Ovary (tissue), 9 donors: ENCODE measurements around the gene HYI. TPM values are rescaled to one million over a fixed set of nuclear protein-coding genes. Genes with fewer than 3 reads are reported as not detected.

Source experiments
- DNase-seq, 5 donors: peaks; one replicate each; pipeline ENCODE4 v3.0.0-alpha.2; 2019 to 2020
- H3K27ac ChIP-seq, 2 donors: fragments of 200-600 bp; one replicate each; pipeline versions ENCODE4 v1.5.1 to v1.8.0; 2019 to 2022
- H3K27me3 ChIP-seq: fragments of 200-600 bp; one replicate; pipeline ENCODE4 v1.8.0; 2022
- H3K36me3 ChIP-seq: fragments of 200-600 bp; sonication (generic); one replicate; pipeline ENCODE4 v1.5.1; 2019
- H3K4me1 ChIP-seq: one replicate; pipeline ENCODE4 v1.8.1; 2013; ENCODE audit warnings: mild to moderate bottlenecking, moderate library complexity; ENCODE audit not compliant: insufficient read depth
- H3K4me3 ChIP-seq: fragments of 200-600 bp; sonication (generic); one replicate; pipeline ENCODE4 v1.5.1; 2017
- H3K9me3 ChIP-seq, 2 donors: fragments of 200-600 bp in 1 of 2; sonication (generic) in 1 of 2; one replicate each; pipeline versions ENCODE4 v1.5.1 to v1.8.1; 2013 to 2019; ENCODE audit warnings: mild to moderate bottlenecking in 1 of 2, moderate library complexity in 1 of 2
- CTCF ChIP-seq, 3 donors: fragments of 450-650 bp in 2 of 3; fragments of 200-600 bp in 1 of 3; IDR thresholded peaks; one replicate each; pipeline versions ENCODE4 v1.5.1 to v1.8.0; 2016 to 2022; ENCODE audit warnings: antibody characterized with exemption in 3 of 3, mild to moderate bottlenecking in 1 of 3
- EP300 ChIP-seq: sonication (generic); formaldehyde crosslinking; IDR thresholded peaks from one replicate; pipeline ENCODE4 v1.6.1; 2017; ENCODE audit warnings: antibody characterized with exemption
- POLR2A ChIP-seq: fragments of 450-650 bp; IDR thresholded peaks from one replicate; pipeline ENCODE4 v1.6.1; 2017; ENCODE audit warnings: antibody characterized with exemption, mild to moderate bottlenecking, moderate library complexity
- WGBS, 3 donors: extraction: QIAGEN DNeasy Blood & Tissue Kit in 1 of 3; methylation state at CpG; one replicate each; pipeline versions ENCODE4 v1.1.5 to v1.1.7; 2013 to 2017; 5-methylcytosine and 5-hydroxymethylcytosine counted together
- intact Hi-C, 4 donors: fragments of 100-400 bp; cut with DNase I; formaldehyde crosslinking; loops; one replicate each; pipeline versions ENCODE4 v1.11.0 to v1.15.1; 2022 to 2023
- polyA plus RNA-seq, 2 donors: library from polyadenylated mRNA; stranded (reverse); fragments of 200-250 nt in 1 of 2; fragments of 350-450 nt in 1 of 2; fragmentation: Illumina TruSeq in 1 of 2; extraction: RNeasy Lipid Tissue Mini Kit (QIAGEN cat#74804) in 1 of 2; gene quantifications; one replicate each; pipeline ENCODE4 v1.2.3, GENCODE V29; 2013 to 2014
- total RNA-seq, 7 donors: library from RNA; depleted of rRNA in 2 of 7; stranded (reverse); fragments of >200 nt in 2 of 7; fragmentation: NEBNext Ultra II Directional in 3 of 7; extraction: Animal tissue kit (Norgen Biotek cat#: 25700) in 3 of 7; gene quantifications; one replicate each; pipeline versions ENCODE4 v1.1.0 to v1.2.4, GENCODE V29; 2016 to 2023
- donor health status: DM: no; HTN: no; CAD: no; lungs with moderate emphysema.
- donor health status: DM: no; HTN: no; CAD: no.
- donor health status: Bipolar disorder and iron deficiency.
- donor health status: DM: yes; HTN: yes; CAD: no.
- donor health status: DM: no; HTN: no; CAD: no.
- donor health status: DM: yes; HTN: yes; CAD: no.

Gene HYI
- total and polyA plus RNA-seq, 9 donors, result 16.6 to 94.4 (median 77.2) TPM

GRCh38 chr1:43438953-43439581, 14.7 kb downstream of the HYI start:
- intact Hi-C loops, result no loop called here
- Histone ChIP-seq H3K27ac (no peak overlapping the region), H3K4me1 (peaks cover 13% of the 10 kb centered on the region), H3K4me3 (no peak overlapping the region), H3K9me3 (no peaks in the 10 kb centered on the region), H3K27me3 (no peaks in the 10 kb centered on the region), H3K36me3 (no peaks in the 10 kb centered on the region)
- DNase-seq, result peak in 3 of 5 donors; percentile 8 to 22 (median 15)
- WGBS, 3 donors, result 82 to 87% (median 84%) methylated on average over 10 of the region's 10 CpGs
- TF ChIP-seq POLR2A, result no peak
- TF ChIP-seq CTCF (IDR thresholded peaks at IDR 0.05), result no peak

- WGBS, 3 donors, result 94 to 95% (median 95%) methylated on average over 8 of the region's 8 CpGs
- H3K27me3 ChIP-seq, result no peaks in the 10 kb centered on the region
- TF ChIP-seq POLR2A (no peak), CTCF (IDR thresholded peaks at IDR 0.05) (no peak), EP300 (no peak)
- H3K36me3 ChIP-seq, result no peaks in the 10 kb centered on the region
- H3K9me3 ChIP-seq, result no peaks in the 10 kb centered on the region
- peak in 3 of 5 donors; percentile 12 to 15 (median 13) for DNase-seq
- no peak overlapping the region for H3K4me3 ChIP-seq
- peaks cover 13% of the 10 kb centered on the region for H3K4me1 ChIP-seq
- intact Hi-C loops, result no loop called here
- no peak overlapping the region for H3K27ac ChIP-seq
These were observed 15.2 kb downstream of the HYI start for GRCh38 chr1:43438576-43438952.

- 89 to 93% (median 90%) methylated on average over 3 of the region's 3 CpGs for WGBS, 3 donors
- no peaks in the 10 kb centered on the region for H3K9me3 ChIP-seq
- TF ChIP-seq CTCF (IDR thresholded peaks at IDR 0.05) (no peak), POLR2A (no peak)
- intact Hi-C loops, result no loop called here
- no peaks in the 10 kb centered on the region for H3K36me3 ChIP-seq
- peaks cover 13% of the 10 kb centered on the region for H3K4me1 ChIP-seq
- no peaks in the 10 kb centered on the region for H3K27me3 ChIP-seq
- DNase-seq, result peak in 2 of 5 donors; percentile 3 to 12
- H3K4me3 ChIP-seq, result no peak overlapping the region
- no peak overlapping the region for H3K27ac ChIP-seq
These were observed 15.7 kb downstream of the HYI start for GRCh38 chr1:43438006-43438405.

GRCh38 chr1:43437031-43437973, 16.4 kb downstream of the HYI start:
- intact Hi-C loops, result no loop called here
- Histone ChIP-seq H3K9me3 (no peaks in the 10 kb centered on the region), H3K36me3 (no peaks in the 10 kb centered on the region), H3K4me1 (peaks cover 13% of the 10 kb centered on the region), H3K4me3 (no peak overlapping the region), H3K27ac (no peak overlapping the region), H3K27me3 (no peaks in the 10 kb centered on the region)
- WGBS, 3 donors, result 87 to 95% (median 91%) methylated on average over 20 of the region's 20 CpGs
- TF ChIP-seq POLR2A (no peak), CTCF (IDR thresholded peaks at IDR 0.05) (no peak), EP300 (no peak)
- DNase-seq, result peak in 2 of 5 donors; percentile 11 to 17
